Ovary (tissue), 3 donors: Measurements from ENCODE around the gene GALNT15.

Source experiments
- EP300 ChIP-seq: sonication (generic); formaldehyde crosslinking; IDR thresholded peaks from one replicate; pipeline ENCODE4 v1.6.1; 2017; ENCODE audit warnings: antibody characterized with exemption
- POLR2A ChIP-seq: fragments of 450-650 bp; IDR thresholded peaks from one replicate; pipeline ENCODE4 v1.6.1; 2017; ENCODE audit warnings: antibody characterized with exemption, mild to moderate bottlenecking, moderate library complexity
- TF ChIP-seq, protein P1 (sequence below), 3 donors: fragments of 450-650 bp in 2 of 3; fragments of 200-600 bp in 1 of 3; IDR thresholded peaks; one replicate each; pipeline versions ENCODE4 v1.5.1 to v1.8.0; 2016 to 2022; ENCODE audit warnings: antibody characterized with exemption in 3 of 3, mild to moderate bottlenecking in 1 of 3
- donor health status: DM: no; HTN: no; CAD: no.

DNA sequence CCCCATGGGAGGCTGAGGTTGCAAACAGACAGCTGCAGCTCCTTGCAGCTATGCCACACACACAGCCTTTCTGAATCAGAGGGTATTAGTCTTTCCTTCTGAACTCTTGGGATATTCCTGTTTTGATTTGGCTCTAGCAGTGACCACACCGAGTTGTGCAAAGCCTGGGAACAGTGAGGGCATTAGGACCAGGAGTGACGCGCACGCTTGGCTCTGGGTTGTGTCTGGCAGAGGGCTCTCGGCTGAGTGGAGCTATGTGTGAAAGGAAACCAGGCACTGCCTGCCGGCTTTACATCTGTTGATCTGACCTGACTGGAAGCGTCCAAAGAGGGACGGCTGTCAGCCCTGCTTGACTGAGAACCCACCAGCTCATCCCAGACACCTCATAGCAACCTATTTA is at the start of gene GALNT15:
- TF ChIP-seq, protein P1, sequence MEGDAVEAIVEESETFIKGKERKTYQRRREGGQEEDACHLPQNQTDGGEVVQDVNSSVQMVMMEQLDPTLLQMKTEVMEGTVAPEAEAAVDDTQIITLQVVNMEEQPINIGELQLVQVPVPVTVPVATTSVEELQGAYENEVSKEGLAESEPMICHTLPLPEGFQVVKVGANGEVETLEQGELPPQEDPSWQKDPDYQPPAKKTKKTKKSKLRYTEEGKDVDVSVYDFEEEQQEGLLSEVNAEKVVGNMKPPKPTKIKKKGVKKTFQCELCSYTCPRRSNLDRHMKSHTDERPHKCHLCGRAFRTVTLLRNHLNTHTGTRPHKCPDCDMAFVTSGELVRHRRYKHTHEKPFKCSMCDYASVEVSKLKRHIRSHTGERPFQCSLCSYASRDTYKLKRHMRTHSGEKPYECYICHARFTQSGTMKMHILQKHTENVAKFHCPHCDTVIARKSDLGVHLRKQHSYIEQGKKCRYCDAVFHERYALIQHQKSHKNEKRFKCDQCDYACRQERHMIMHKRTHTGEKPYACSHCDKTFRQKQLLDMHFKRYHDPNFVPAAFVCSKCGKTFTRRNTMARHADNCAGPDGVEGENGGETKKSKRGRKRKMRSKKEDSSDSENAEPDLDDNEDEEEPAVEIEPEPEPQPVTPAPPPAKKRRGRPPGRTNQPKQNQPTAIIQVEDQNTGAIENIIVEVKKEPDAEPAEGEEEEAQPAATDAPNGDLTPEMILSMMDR (IDR thresholded peaks at IDR 0.05) = no peak
- no peak for TF ChIP-seq POLR2A
- no peak for TF ChIP-seq EP300
